Chondrocyte (in vitro differentiated cells): ENCODE data around the gene SLC50A1. TPM values are rescaled to one million over a fixed set of nuclear protein-coding genes. Genes with fewer than 3 reads are reported as not detected.

Experiments
- DNase-seq: peaks from one replicate; pipeline ENCODE4 v3.0.0; 2021; ENCODE audit warnings: mixed read lengths, low spot score
- H3K27ac Mint-ChIP-seq: one replicate; pipeline ENCODE4 v1.8.0; 2021; ENCODE audit warnings: mild to moderate bottlenecking, moderate library complexity, mixed read lengths; ENCODE audit not compliant: unreplicated experiment
- H3K27me3 Mint-ChIP-seq: 2 replicates; pipeline ENCODE4 v1.8.0; 2021; ENCODE audit warnings: low read depth, mixed read lengths
- H3K36me3 Mint-ChIP-seq: 2 replicates; pipeline ENCODE4 v1.8.0; 2021; ENCODE audit warnings: low read depth, mixed read lengths
- H3K4me1 Mint-ChIP-seq: 2 replicates; pipeline ENCODE4 v1.8.0; 2021; ENCODE audit warnings: low read depth, mild to moderate bottlenecking, mixed read lengths
- H3K4me3 Mint-ChIP-seq: one replicate; pipeline ENCODE4 v1.8.0; 2021; ENCODE audit warnings: mild to moderate bottlenecking, moderate library complexity, mixed read lengths; ENCODE audit not compliant: unreplicated experiment
- H3K9me3 Mint-ChIP-seq: 2 replicates; pipeline ENCODE4 v1.8.0; 2021; ENCODE audit warnings: low read depth, mixed read lengths
- total RNA-seq: library from RNA; stranded (reverse); gene quantifications from 3 replicates; pipeline ENCODE4 v1.2.1, GENCODE V29; 2021
- TF ChIP-seq, protein P1 (sequence below): fragments of 200-600 bp; sonication (generic); IDR thresholded peaks from 2 replicates; pipeline ENCODE4 v1.5.0; 2021; ENCODE audit warnings: antibody characterized with exemption, mild to moderate bottlenecking, moderate library complexity

Gene SLC50A1
- total RNA-seq, 1 donor from 2014 or later: 37.9 TPM

DNA sequence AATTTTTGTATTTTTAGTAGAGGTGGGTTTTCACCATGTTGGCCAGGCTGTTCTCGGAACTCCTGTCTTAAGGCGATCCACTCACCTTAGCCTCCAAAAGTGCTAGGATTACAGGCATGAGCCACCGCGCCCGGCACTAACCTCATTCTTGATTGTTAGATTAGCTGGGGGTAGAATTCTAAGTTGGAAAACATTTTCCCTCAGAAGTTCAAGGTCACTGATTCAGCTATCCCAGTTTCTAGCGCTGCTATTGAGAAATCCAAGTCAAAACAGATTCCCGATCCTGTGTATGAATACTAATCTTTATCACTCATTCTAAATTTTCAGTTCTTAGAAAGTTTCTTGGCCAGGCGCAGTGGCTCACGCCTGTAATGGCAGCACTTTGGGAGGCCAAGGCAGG is 32.3 kb upstream of the SLC50A1 start:
- Mint-ChIP-seq H3K4me3 (no peak overlapping the region), H3K27ac (no peak overlapping the region), H3K27me3 (peaks cover 4% of the 10 kb centered on the region), H3K36me3 (no peaks in the 10 kb centered on the region), H3K4me1 (peaks cover 3% of the 10 kb centered on the region), H3K9me3 (no peaks in the 10 kb centered on the region)
- no peak for DNase-seq
- TF ChIP-seq, protein P1, sequence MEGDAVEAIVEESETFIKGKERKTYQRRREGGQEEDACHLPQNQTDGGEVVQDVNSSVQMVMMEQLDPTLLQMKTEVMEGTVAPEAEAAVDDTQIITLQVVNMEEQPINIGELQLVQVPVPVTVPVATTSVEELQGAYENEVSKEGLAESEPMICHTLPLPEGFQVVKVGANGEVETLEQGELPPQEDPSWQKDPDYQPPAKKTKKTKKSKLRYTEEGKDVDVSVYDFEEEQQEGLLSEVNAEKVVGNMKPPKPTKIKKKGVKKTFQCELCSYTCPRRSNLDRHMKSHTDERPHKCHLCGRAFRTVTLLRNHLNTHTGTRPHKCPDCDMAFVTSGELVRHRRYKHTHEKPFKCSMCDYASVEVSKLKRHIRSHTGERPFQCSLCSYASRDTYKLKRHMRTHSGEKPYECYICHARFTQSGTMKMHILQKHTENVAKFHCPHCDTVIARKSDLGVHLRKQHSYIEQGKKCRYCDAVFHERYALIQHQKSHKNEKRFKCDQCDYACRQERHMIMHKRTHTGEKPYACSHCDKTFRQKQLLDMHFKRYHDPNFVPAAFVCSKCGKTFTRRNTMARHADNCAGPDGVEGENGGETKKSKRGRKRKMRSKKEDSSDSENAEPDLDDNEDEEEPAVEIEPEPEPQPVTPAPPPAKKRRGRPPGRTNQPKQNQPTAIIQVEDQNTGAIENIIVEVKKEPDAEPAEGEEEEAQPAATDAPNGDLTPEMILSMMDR: no peak

DNA sequence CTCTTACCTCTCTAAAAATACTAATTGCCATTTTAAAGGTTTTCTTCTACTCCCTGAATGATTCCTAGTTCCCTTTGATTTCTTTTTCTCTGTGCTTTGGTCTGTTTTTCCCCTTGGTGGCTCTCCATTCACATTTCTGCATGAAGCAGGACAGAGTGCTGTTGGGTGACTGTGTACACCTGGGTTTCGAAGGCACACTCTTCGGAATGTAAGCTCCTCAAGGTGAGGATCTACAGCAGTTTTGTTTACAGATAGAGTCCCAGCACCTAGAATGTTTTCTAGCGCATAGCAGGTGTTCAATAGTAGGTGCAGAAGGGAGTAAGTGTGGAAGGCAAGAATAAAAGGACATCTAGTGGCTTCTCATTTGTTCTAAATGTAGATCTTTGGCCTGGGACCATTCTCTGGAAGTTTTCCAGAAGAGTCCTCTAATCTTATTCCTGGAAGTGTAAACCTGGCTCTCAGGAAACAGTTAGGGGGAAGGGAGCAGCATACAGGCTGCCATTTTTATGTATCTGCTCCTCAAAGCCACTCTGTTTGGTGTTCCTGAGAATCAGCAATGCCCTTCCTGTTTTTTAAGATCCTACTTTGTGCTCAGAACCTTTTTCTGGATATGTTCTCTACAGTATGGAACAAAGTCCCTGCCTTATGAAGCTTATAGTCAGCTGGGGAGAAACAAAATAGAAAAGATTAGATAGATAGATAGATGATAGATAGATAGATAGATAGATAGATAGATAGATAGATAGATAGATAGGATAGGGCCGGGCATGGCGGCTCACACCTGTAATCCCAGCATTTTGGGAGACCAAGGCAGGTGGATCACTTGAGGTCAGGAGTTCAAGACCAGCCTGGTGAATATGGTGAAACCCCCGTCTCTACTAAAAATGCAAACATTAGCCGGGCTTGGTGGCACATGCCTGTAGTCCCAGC is 30.8 kb upstream of the SLC50A1 start:
- Mint-ChIP-seq H3K4me1 (peaks cover 3% of the 10 kb centered on the region), H3K36me3 (no peaks in the 10 kb centered on the region), H3K4me3 (no peak overlapping the region), H3K9me3 (no peaks in the 10 kb centered on the region), H3K27ac (no peak overlapping the region), H3K27me3 (peaks cover 6% of the 10 kb centered on the region)
- no peak for DNase-seq
- TF ChIP-seq, protein P1: no peak

DNA sequence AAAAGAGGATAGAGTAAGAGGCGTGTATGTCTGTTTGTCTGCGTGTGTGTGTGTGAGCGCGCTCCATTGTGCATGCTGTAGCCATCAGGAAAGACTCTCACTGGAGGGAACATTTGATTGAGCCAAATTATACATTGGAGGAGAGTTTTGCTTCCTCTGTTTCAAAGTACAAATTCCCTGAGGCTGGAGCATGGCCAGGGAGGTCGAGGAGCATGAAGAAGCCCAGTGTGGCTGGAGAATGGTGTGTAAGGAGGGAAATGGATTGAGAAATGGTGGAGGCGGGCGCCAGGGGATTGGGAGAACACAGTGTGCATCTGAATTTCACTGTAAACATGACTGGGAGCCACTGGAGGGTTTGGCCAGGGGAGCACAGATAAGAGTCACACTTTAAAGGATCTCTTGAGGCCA is 30.0 kb upstream of the SLC50A1 start:
- H3K36me3 Mint-ChIP-seq: no peaks in the 10 kb centered on the region
- H3K4me3 Mint-ChIP-seq: no peak overlapping the region
- H3K4me1 Mint-ChIP-seq: peaks cover 3% of the 10 kb centered on the region
- no peak overlapping the region for H3K27ac Mint-ChIP-seq
- TF ChIP-seq, protein P1: no peak
- H3K27me3 Mint-ChIP-seq: peaks cover 6% of the 10 kb centered on the region
- no peaks in the 10 kb centered on the region for H3K9me3 Mint-ChIP-seq
- DNase-seq: no peak

DNA sequence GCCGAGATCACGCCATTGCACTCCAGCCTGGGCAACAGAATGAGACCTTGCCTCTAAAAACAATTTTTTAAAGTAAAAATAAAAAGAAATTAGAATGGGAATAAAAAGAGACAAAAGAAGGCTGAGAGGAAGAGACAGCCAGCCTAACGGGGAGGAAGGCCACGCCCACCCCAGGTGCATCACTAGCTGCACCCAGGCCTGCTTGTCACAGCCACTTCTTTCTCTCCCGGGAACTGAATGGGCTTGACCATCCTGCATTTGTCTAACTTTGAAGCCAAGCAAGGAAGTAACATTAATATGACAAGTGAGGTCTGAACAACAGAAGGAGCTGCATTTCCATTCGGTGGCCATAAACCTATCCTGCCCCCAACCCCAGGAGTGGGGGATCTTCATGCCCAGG is 28.8 kb upstream of the SLC50A1 start:
- DNase-seq: no peak
- H3K27me3 Mint-ChIP-seq: peaks cover 6% of the 10 kb centered on the region
- TF ChIP-seq, protein P1: no peak

DNA sequence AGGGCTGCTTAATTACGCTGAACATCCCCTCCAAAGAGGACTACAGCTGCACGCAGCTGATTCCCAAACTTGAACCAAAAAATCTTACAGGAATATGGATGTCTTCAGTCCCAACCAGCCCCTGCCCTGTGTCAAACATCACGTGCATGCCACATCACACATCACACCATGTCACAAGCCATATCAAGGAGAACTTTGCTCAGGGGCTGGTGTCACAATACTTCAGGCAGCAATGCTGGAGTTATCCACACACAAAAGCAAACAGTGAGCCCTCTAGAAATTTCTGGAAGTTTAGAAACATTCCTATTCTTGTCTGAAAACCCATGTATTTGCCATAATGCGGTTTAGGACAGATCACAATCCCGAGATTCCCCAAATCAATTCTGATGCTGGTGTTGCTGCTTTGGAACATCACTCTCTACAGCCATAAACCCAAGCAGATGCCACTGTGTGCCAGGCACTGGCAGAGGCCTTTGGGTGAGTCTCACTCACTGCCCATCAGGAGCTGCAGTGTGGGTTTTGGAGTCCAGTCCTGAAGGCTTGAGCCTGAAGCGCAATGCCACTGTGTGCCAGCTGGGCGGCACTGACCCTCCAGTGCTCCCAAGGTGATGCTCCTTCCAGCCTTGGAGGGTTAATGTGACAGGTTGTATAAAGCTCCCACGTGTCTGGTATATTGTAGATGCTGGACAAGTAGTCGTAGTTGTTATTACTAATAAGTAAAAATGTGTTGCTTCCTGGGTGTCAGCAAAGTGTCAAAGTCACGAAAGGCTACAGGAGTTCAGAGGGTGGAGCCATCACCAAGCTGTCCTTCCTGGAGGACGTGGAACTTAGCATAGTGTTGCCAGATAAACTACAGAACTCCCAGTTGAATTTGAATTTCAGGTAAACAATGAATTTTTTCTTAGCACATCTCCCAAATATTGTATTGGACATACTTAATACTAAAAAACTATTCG is 28.1 kb upstream of the SLC50A1 start:
- H3K27me3 Mint-ChIP-seq: peaks cover 6% of the 10 kb centered on the region
- DNase-seq: no peak
- H3K36me3 Mint-ChIP-seq: no peaks in the 10 kb centered on the region
- H3K27ac Mint-ChIP-seq: no peak overlapping the region
- H3K4me3 Mint-ChIP-seq: no peak overlapping the region
- TF ChIP-seq, protein P1: no peak
- no peaks in the 10 kb centered on the region for H3K9me3 Mint-ChIP-seq
- peaks cover 3% of the 10 kb centered on the region for H3K4me1 Mint-ChIP-seq

More for the DNA sequence above, 28.8 kb upstream of the SLC50A1 start:
- Mint-ChIP-seq H3K4me3 (no peak overlapping the region), H3K27ac (no peak overlapping the region), H3K36me3 (no peaks in the 10 kb centered on the region), H3K9me3 (no peaks in the 10 kb centered on the region), H3K4me1 (peaks cover 3% of the 10 kb centered on the region)
